Smooth muscle cell (in vitro differentiated cells): Measurements from ENCODE around the gene PRSS33. TPM values are rescaled to one million over a fixed set of nuclear protein-coding genes. Genes with fewer than 3 reads are reported as not detected.

Source experiments
- DNase-seq: peaks from one replicate; lab custom pipeline; 2025; ENCODE audit not compliant: unreplicated experiment; lab: John Stamatoyannopoulos, UW
- H2AFZ ChIP-seq: fragments of 200-600 bp; sonication (generic); 2 replicates; pipeline ENCODE4 v1.6.0; 2016; ENCODE audit warnings: antibody characterized with exemption, low read depth, mild to moderate bottlenecking
- H3F3A ChIP-seq: fragments of 200-600 bp; sonication (generic); 2 replicates; pipeline ENCODE4 v1.6.0; 2017; ENCODE audit warnings: antibody characterized with exemption, low read depth
- H3K27ac ChIP-seq: fragments of 200-600 bp; sonication (generic); 2 replicates; pipeline ENCODE4 v1.5.1; 2016; ENCODE audit warnings: low read depth, mild to moderate bottlenecking
- H3K27me3 ChIP-seq: fragments of 200-600 bp; sonication (generic); 2 replicates; pipeline ENCODE4 v1.6.1; 2016; ENCODE audit warnings: low read depth, mild to moderate bottlenecking
- H3K36me3 ChIP-seq: fragments of 200-600 bp; sonication (generic); 2 replicates; pipeline ENCODE4 v1.5.1; 2016; ENCODE audit warnings: low read depth
- H3K4me1 ChIP-seq: fragments of 200-600 bp; sonication (generic); 2 replicates; pipeline ENCODE4 v1.5.1; 2016; ENCODE audit warnings: low read depth
- H3K4me2 ChIP-seq: fragments of 200-600 bp; sonication (generic); 2 replicates; pipeline ENCODE4 v1.6.0; 2016; ENCODE audit warnings: mild to moderate bottlenecking
- H3K4me3 ChIP-seq: fragments of 200-600 bp; sonication (generic); 2 replicates; pipeline ENCODE4 v1.5.1; 2016; ENCODE audit warnings: mild to moderate bottlenecking
- H3K79me2 ChIP-seq: fragments of 200-600 bp; sonication (generic); 2 replicates; pipeline ENCODE4 v1.6.0; 2016; ENCODE audit warnings: low read depth, mild to moderate bottlenecking
- H3K9ac ChIP-seq: fragments of 200-600 bp; sonication (generic); 2 replicates; pipeline ENCODE4 v1.6.0; 2016; ENCODE audit warnings: low read depth
- H3K9me3 ChIP-seq: fragments of 200-600 bp; sonication (generic); replicated peaks from 2 replicates; pipeline ENCODE4 v1.5.1; 2016; ENCODE audit warnings: low read depth
- H4K20me1 ChIP-seq: fragments of 200-600 bp; sonication (generic); 2 replicates; pipeline ENCODE4 v1.6.0; 2016; ENCODE audit warnings: low read depth
- WGBS: methylation state at CpG from one replicate; pipeline ENCODE4 v1.1.7; 2016; ENCODE audit warnings: low lambda C conversion rate; 5-methylcytosine and 5-hydroxymethylcytosine counted together
- polyA plus RNA-seq: library from polyadenylated mRNA; unstranded; fragments of >200 nt; fragmentation: Nextera tagmentation; extraction: Ambion mirVana; gene quantifications from 2 replicates; pipeline ENCODE4 v1.2.1, GENCODE V29; 2016
- total RNA-seq: library from RNA; depleted of rRNA; stranded (reverse); fragments of >200 nt; gene quantifications from 2 replicates; pipeline ENCODE4 v1.2.3, GENCODE V29; 2014
- TF ChIP-seq, protein P1 (sequence below): fragments of 200-600 bp; sonication (generic); IDR thresholded peaks from 2 replicates; pipeline ENCODE4 v1.5.1; 2017; ENCODE audit warnings: borderline replicate concordance, mild to moderate bottlenecking, antibody characterized with exemption; ENCODE audit not compliant: insufficient read depth, poor library complexity, severe bottlenecking

Gene PRSS33
- total and polyA plus RNA-seq, 2 experiments from 2014 or later, result not detected

DNA sequence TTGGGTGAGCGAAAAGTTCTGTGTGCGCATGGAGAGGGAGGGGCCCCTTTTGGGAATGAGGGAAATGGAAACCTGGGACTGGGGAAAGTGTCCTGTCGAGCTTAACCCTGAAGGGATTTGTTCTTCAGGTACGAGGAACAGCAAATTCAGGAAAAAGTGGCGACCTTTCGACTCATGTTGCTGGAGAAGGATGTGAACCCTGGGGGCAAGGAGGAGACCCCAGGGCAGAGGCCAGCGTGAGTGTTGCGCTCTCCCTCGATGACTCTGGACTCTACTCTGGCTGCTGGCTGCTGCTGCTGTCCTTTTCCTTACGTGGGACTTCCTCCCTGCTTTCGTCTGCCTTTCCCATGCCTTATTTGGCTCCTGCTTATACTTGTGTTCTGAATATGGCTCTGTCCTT, 30.0 kb downstream of the PRSS33 start:
- Histone ChIP-seq H3K27me3 (no peaks in the 10 kb centered on the region), H3K27ac (no peak overlapping the region), H4K20me1 (peaks cover 95% of the 10 kb centered on the region), H2AFZ (no peak overlapping the region), H3K4me1 (peaks cover 18% of the 10 kb centered on the region), H3K36me3 (peaks cover 45% of the 10 kb centered on the region), H3K79me2 (peaks cover 95% of the 10 kb centered on the region), H3F3A (peaks cover 42% of the 10 kb centered on the region), H3K9ac (no peak overlapping the region), H3K4me2 (no peak overlapping the region), H3K9me3 (no peaks in the 10 kb centered on the region), H3K4me3 (no peak overlapping the region)
- DNase-seq, result no peak
- TF ChIP-seq, protein P1, sequence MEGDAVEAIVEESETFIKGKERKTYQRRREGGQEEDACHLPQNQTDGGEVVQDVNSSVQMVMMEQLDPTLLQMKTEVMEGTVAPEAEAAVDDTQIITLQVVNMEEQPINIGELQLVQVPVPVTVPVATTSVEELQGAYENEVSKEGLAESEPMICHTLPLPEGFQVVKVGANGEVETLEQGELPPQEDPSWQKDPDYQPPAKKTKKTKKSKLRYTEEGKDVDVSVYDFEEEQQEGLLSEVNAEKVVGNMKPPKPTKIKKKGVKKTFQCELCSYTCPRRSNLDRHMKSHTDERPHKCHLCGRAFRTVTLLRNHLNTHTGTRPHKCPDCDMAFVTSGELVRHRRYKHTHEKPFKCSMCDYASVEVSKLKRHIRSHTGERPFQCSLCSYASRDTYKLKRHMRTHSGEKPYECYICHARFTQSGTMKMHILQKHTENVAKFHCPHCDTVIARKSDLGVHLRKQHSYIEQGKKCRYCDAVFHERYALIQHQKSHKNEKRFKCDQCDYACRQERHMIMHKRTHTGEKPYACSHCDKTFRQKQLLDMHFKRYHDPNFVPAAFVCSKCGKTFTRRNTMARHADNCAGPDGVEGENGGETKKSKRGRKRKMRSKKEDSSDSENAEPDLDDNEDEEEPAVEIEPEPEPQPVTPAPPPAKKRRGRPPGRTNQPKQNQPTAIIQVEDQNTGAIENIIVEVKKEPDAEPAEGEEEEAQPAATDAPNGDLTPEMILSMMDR, result no peak
- 97% methylated on average over 11 of the region's 11 CpGs for WGBS

DNA sequence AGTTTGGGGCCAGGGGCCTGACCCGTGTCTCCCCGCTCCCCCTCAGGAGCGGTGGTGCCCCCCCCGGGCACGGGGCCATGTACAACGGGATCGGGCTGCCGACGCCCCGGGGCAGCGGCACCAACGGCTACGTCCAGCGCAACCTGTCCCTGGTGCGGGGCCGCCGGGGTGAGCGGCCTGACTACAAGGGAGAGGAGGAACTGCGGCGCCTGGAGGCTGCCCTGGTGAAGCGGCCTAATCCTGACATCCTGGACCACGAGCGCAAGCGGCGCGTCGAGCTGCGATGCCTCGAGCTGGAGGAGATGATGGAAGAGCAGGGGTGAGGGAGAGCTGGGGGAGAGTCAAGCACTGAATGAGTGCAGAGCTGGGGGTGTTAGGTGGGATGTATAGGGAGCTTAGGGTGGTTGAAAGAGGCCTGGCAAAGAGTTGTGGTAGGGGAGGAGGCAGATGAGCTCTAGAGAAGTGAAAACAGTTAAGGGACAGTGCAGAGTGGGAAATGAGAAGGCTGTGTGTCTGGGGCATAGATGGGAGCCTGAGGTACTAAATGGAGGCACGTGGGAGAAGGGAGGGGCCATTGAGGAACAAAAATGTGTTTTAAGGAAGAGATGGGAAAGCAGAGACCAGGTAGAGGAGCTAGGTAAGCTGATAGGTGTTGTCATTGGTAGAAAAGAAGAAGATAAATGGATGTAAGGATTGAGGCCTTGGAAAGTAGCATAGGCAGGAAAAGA, 30.9 kb downstream of the PRSS33 start:
- Histone ChIP-seq H3K4me1 (peaks cover 23% of the 10 kb centered on the region), H3K9ac (no peak overlapping the region), H3F3A (peaks cover 42% of the 10 kb centered on the region), H3K27ac (no peak overlapping the region), H3K79me2 (peaks cover 87% of the 10 kb centered on the region), H4K20me1 (peaks cover 86% of the 10 kb centered on the region), H3K27me3 (no peaks in the 10 kb centered on the region), H2AFZ (no peak overlapping the region), H3K4me3 (no peak overlapping the region), H3K9me3 (no peaks in the 10 kb centered on the region), H3K4me2 (no peak overlapping the region), H3K36me3 (peaks cover 40% of the 10 kb centered on the region)
- 94% methylated on average over 30 of the region's 30 CpGs for WGBS
- DNase-seq, result no peak
- TF ChIP-seq, protein P1, result no peak

DNA sequence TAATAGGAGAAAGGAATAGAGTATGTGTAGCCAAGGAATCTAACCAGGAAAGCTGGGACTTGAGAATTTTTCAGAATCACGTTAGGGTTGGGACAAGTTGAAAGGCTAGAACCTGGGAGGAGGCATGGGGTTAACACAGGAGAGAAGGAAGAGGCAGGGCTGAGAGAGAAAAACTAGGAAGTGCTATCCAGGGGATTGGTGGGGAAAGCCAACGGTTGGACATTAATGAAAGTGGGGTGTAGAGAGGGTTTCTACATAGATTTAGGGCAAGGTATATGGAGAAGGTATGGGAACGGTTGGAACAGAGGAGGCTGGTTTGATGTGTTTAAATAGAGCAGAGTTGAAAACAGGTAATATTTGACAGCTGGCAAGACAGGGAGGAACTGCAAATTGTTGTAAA, 32.2 kb downstream of the PRSS33 start:
- Histone ChIP-seq H3K4me3 (peak overlapping the region; percentile 84), H3K4me1 (peaks cover 30% of the 10 kb centered on the region), H4K20me1 (peaks cover 73% of the 10 kb centered on the region), H3K36me3 (peaks cover 27% of the 10 kb centered on the region), H3K9ac (peak overlapping the region; percentile 100), H3K27me3 (no peaks in the 10 kb centered on the region), H3K9me3 (no peaks in the 10 kb centered on the region), H3K27ac (peak overlapping the region; percentile 98), H2AFZ (no peak overlapping the region), H3K79me2 (peaks cover 84% of the 10 kb centered on the region), H3K4me2 (peak overlapping the region; percentile 96), H3F3A (peaks cover 36% of the 10 kb centered on the region)
- no peak for DNase-seq
- WGBS, result 48% methylated on average over 3 of the region's 3 CpGs
- TF ChIP-seq, protein P1, result no peak

DNA sequence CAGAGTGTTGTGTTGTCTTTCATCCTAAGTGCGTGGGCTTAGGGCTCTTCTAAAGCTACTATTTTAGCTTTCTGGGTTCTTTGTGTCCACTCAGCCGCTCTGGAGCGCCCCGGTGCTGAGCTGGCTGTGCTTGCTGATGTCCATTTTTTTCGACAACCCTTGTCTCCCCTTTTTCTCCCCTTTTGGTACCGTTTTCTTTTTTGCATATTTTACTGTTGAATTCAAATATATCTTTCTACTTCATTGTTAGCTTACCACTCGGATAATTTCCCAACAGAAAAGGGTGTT, 33.7 kb downstream of the PRSS33 start:
- peak overlapping the region; percentile 96 for H3K4me2 ChIP-seq
- H3K27ac ChIP-seq, result peak overlapping the region; percentile 98
- peaks cover 12% of the 10 kb centered on the region for H3K36me3 ChIP-seq
- no peak overlapping the region for H2AFZ ChIP-seq
- TF ChIP-seq, protein P1, result no peak
- WGBS, result under 1% methylated on average over 7 of the region's 7 CpGs
- DNase-seq, result no peak
- H3K9ac ChIP-seq, result peak overlapping the region; percentile 100
- peak overlapping the region; percentile 84 for H3K4me3 ChIP-seq
- peaks cover 30% of the 10 kb centered on the region for H3K4me1 ChIP-seq
- no peaks in the 10 kb centered on the region for H3K9me3 ChIP-seq
- no peaks in the 10 kb centered on the region for H3K27me3 ChIP-seq
- H3F3A ChIP-seq, result peaks cover 23% of the 10 kb centered on the region
- peaks cover 58% of the 10 kb centered on the region for H4K20me1 ChIP-seq
- peaks cover 69% of the 10 kb centered on the region for H3K79me2 ChIP-seq
